RWPE2 (cell line): ENCODE results near the gene FCGBP.

Experiments used
- ATAC-seq: fragments of 200-7000 bp; cut with Tn5 transposase; 3 replicates; pipeline ENCODE4 v1.9.1; 2021; ENCODE audit warnings: low read depth
- DNase-seq: peaks from one replicate; pipeline ENCODE4 v3.0.0-alpha.2; 2020; ENCODE audit warnings: low spot score
- H3K27ac ChIP-seq: fragments of 450-650 bp; 2 replicates; pipeline ENCODE4 v1.5.1; 2017; ENCODE audit warnings: mild to moderate bottlenecking; ENCODE audit not compliant: poor library complexity, severe bottlenecking
- H3K27me3 ChIP-seq: fragments of 250-450 bp; sonication (Bioruptor Pico); 2 replicates; pipeline ENCODE4 v1.5.1; 2021; ENCODE audit warnings: mild to moderate bottlenecking, moderate library complexity; ENCODE audit not compliant: insufficient read depth, poor library complexity, severe bottlenecking
- H3K36me3 ChIP-seq: fragments of 250-450 bp; sonication (Bioruptor Pico); 2 replicates; pipeline ENCODE4 v1.5.1; 2020; ENCODE audit warnings: low read depth, mild to moderate bottlenecking, moderate library complexity
- H3K4me1 ChIP-seq: fragments of 250-450 bp; sonication (Bioruptor Pico); 2 replicates; pipeline ENCODE4 v1.5.1; 2021; ENCODE audit warnings: mild to moderate bottlenecking, moderate library complexity; ENCODE audit not compliant: insufficient read depth, poor library complexity, severe bottlenecking
- H3K4me3 ChIP-seq: fragments of 250-450 bp; sonication (Bioruptor Pico); 2 replicates; pipeline ENCODE4 v1.5.1; 2021; ENCODE audit warnings: mild to moderate bottlenecking, moderate library complexity; ENCODE audit not compliant: severe bottlenecking
- H3K9me3 ChIP-seq: fragments of 250-450 bp; sonication (Bioruptor Pico); 2 replicates; pipeline ENCODE4 v1.5.1; 2021; ENCODE audit warnings: mild to moderate bottlenecking, moderate library complexity; ENCODE audit not compliant: severe bottlenecking
- TF ChIP-seq, protein P1 (sequence below): fragments of 450-650 bp; IDR thresholded peaks from one replicate; pipeline ENCODE4 v1.5.1; 2017; ENCODE audit warnings: mild to moderate bottlenecking, moderate library complexity; ENCODE audit not compliant: poor library complexity, severe bottlenecking

FCGBP gene

DNA sequence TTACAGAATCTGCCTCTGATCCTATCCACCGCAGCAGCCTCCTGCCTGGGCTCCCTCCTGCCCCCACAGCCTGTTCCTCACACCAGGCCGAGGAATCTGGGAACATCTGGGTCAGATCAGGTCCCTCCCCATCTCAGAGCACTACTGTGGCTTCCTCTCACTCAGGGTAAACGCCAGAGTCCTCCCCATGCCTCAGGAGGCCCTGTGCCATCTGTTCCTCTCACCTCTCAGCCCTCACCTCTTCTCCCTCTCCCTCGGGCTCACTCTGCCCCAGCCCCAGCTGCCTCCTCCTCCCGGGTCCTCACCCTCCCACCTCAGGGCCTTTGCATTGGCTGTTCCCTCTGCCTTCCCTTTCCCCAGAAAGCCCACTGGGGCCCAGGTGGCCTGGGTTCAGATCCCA is 18.2 kb downstream of the FCGBP start:
- DNase-seq (no peak), ATAC-seq (no peak)
- H3K4me1 ChIP-seq, result no peaks in the 10 kb centered on the region
- TF ChIP-seq, protein P1, sequence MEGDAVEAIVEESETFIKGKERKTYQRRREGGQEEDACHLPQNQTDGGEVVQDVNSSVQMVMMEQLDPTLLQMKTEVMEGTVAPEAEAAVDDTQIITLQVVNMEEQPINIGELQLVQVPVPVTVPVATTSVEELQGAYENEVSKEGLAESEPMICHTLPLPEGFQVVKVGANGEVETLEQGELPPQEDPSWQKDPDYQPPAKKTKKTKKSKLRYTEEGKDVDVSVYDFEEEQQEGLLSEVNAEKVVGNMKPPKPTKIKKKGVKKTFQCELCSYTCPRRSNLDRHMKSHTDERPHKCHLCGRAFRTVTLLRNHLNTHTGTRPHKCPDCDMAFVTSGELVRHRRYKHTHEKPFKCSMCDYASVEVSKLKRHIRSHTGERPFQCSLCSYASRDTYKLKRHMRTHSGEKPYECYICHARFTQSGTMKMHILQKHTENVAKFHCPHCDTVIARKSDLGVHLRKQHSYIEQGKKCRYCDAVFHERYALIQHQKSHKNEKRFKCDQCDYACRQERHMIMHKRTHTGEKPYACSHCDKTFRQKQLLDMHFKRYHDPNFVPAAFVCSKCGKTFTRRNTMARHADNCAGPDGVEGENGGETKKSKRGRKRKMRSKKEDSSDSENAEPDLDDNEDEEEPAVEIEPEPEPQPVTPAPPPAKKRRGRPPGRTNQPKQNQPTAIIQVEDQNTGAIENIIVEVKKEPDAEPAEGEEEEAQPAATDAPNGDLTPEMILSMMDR, result no peak
- H3K27ac ChIP-seq, result no peak overlapping the region
- H3K9me3 ChIP-seq, result no peaks in the 10 kb centered on the region
- no peaks in the 10 kb centered on the region for H3K27me3 ChIP-seq
- no peaks in the 10 kb centered on the region for H3K36me3 ChIP-seq
- H3K4me3 ChIP-seq, result no peak overlapping the region

GRCh38 chr19:39915848-39916215 is 18.6 kb downstream of the FCGBP start:
- TF ChIP-seq, protein P1, result no peak
- Histone ChIP-seq H3K4me1 (no peaks in the 10 kb centered on the region), H3K27me3 (no peaks in the 10 kb centered on the region), H3K27ac (no peak overlapping the region), H3K4me3 (no peak overlapping the region), H3K9me3 (no peaks in the 10 kb centered on the region), H3K36me3 (no peaks in the 10 kb centered on the region)
- no peak for DNase-seq
- ATAC-seq, result no peak

DNA sequence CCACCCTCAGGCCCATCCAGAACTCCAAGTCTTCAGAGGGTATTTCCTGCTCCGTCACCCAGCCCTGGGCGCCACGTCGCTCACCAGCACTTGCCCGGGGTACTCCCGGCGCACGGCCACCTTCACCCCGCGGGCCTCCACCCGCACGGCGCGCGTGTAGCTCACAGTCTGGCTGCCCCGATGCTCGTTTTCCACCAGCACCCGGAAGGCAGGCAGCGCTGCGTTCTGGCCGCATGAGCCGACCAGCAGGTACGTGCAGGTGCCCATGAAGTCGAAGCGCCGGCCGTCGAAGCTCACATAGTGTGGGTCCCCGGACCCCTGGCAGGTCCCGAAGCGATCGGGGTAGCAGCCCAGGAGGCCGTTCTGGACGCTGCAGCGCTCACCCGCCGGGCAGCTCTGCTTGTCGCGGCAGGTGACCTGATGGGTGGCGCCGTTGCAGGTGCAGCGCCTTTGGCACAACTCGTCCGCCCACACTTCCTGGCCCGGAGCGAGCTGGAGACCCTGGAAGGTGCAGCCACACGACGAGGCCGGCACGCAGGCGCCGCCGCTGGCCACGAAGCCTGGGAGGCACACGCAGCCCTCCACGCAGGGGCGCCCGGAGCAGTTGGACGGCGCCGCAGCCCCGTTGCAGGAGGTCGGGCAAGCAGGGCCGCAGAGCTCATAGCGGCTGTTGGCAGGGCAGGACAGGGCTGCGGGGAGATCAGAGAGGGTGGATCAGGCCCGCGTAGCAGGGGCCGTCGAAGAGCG is 19.2 kb downstream of the FCGBP start:
- Histone ChIP-seq H3K4me3 (no peak overlapping the region), H3K9me3 (no peaks in the 10 kb centered on the region), H3K36me3 (no peaks in the 10 kb centered on the region), H3K27me3 (no peaks in the 10 kb centered on the region), H3K27ac (no peak overlapping the region), H3K4me1 (no peaks in the 10 kb centered on the region)
- TF ChIP-seq, protein P1, result no peak
- DNase-seq (no peak), ATAC-seq (no peak)

DNA sequence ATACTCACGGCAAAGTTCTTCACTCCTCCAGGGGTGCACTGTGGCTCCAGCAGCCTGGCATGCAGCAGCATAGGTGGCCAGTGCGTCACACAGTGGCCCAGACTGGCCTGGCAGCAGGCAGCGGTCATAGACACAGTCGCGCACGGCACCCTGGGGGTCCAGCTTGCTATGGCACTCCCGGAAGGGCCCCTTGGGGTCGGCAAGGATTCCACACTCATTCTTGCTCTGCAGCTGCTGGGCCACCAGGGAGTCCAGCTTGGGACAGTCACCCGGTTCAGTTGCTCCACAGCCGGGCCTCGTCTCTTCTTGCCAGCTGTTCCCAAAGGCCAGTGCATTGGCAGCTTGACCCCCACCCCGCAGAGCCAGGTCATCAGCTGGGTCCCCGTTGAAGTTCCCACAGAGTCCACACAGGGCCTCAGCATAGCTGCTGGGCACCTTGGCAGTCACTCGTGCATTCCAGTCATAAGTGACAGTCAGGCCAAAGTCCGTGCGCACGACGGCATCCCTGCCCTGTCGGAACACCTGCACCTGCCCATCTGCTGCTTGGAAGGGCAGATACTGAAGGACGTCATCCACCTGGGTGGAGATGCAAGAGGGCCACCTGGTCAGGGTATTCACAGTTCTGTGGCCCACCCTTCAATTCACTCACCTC is 20.6 kb downstream of the FCGBP start:
- Histone ChIP-seq H3K4me1 (no peaks in the 10 kb centered on the region), H3K9me3 (no peaks in the 10 kb centered on the region), H3K4me3 (no peak overlapping the region), H3K36me3 (no peaks in the 10 kb centered on the region), H3K27ac (no peak overlapping the region), H3K27me3 (no peaks in the 10 kb centered on the region)
- TF ChIP-seq, protein P1, result no peak
- DNase-seq, result no peak
- ATAC-seq, result no peak

DNA sequence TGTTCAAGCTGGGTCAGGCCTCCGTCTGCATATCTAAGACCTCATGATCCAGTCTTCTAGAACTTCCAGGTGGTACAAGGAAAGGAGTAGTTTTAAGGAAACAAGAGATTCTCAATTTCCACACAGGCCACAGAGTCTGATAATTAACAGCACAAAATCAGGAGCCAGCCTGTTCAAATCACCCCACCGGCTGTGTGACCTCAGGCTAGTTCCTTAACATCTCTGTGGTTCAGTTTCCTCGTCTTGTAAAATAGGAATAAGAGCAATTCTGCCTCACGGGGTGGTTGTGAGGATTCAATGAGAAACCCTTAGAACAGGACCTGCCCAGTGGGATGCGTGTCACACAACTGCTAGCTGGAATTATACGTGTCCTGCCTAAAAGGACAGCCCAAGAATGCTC is 25.6 kb downstream of the FCGBP start:
- Histone ChIP-seq H3K4me1 (no peaks in the 10 kb centered on the region), H3K27ac (no peak overlapping the region), H3K27me3 (no peaks in the 10 kb centered on the region), H3K36me3 (no peaks in the 10 kb centered on the region), H3K9me3 (no peaks in the 10 kb centered on the region), H3K4me3 (no peak overlapping the region)
- TF ChIP-seq, protein P1, result no peak
- no peak for DNase-seq
- ATAC-seq, result no peak
